ENCODE data around the gene TMEM187.
"Not testable (repeated sequence)": the region's sequence is repeated elsewhere in the genome, so short reads cannot be mapped to it uniquely, and the experiment has no call there.

TMEM187 gene

GRCh38 chrX:153974726-153975286 is 2.3 kb downstream of the TMEM187 start:
- H3K4me3 ChIP-seq (replicated peaks; ENCODE audit: low read depth, low read length): no peak overlapping the region
- TF ChIP-seq CTCF (IDR thresholded peaks at IDR 0.05; ENCODE audit: low read depth, low read length, missing control alignments): no peak
- DNase-seq (ENCODE audit: extremely low read depth, low read depth): no peak

DNA sequence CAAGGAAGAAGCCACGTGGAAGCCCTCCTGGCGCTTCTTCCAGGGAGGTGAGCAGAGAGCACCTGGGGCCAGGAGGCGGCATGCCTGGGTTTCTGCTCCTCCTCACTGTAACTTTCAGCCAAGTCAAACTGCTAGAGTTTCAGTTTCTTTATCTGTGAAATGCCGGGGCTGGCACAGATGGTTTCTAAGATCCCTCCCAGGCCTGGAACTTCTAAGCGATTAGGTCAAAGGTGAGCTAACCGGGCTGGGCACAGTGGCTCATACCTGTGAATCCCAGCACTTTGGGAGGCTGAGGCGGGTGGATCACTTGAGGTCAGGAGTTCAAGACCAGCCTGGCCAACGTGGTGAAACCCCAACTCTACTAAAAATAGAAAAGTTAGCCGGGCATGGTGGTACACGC is 7.8 kb downstream of the TMEM187 start:
- not testable (repeated sequence) for DNase-seq (ENCODE audit: extremely low read depth, low read depth); H3K4me3 ChIP-seq (replicated peaks; ENCODE audit: low read depth, low read length)

DNA sequence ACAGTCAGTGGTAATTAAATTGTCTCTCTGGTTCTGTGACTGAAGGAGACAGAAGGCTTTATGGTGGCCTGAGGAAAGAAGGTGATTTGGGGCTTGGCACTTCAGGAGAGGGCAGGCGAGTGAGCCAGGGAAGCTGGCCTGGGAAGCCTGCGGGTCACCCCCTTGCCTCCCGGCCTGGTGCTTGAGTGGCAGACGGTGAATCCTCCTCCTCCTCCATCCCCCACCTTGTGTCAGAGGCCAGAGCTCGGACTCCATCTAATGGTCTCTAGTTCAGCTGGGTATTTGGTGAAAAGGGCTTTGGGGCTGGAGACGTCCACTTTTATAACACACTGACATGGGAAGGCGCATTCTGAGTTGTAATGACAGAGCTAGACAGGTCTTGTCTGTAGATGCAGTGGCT is 8.7 kb downstream of the TMEM187 start:
- H3K4me3 ChIP-seq (replicated peaks; ENCODE audit: low read depth, low read length): no peak overlapping the region

DNA sequence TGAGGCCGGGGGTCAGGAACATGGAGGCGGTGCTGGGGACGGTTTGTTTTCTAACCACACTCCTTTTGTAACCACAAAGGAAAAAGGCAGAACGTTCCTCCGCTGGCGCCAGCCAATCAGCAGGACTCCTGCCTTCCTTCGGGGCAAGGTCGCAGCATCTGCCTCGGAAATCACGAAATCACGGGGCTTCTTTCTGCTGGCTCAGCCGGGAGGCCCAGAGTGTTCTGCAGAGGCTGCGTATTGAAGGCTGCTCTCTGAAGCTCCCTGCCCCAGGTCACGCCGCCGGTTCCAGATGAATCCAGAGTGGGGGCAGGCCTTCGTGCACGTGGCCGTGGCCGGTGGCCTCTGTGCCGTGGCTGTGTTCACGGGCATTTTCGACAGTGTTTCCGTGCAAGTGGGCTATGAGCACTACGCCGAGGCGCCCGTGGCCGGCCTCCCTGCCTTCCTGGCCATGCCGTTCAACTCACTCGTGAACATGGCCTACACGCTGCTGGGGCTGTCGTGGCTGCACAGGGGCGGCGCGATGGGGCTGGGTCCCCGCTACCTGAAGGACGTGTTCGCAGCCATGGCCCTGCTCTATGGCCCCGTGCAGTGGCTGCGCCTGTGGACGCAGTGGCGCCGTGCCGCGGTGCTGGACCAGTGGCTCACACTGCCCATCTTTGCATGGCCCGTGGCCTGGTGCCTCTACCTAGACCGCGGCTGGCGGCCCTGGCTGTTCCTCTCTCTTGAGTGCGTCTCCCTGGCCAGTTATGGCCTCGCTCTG is 9.4 kb downstream of the TMEM187 start:
- no peak for DNase-seq (ENCODE audit: extremely low read depth, low read depth)
- no peak for TF ChIP-seq CTCF (IDR thresholded peaks at IDR 0.05; ENCODE audit: low read depth, low read length, missing control alignments)

More for the DNA sequence above, 8.7 kb downstream of the TMEM187 start:
- no peak for TF ChIP-seq CTCF (IDR thresholded peaks at IDR 0.05; ENCODE audit: low read depth, low read length, missing control alignments)
- no peak for DNase-seq (ENCODE audit: extremely low read depth, low read depth)

GRCh38 chrX:153983321-153983801 is 10.8 kb downstream of the TMEM187 start:
- H3K4me3 ChIP-seq (replicated peaks; ENCODE audit: low read depth, low read length): no peak overlapping the region
- TF ChIP-seq CTCF (IDR thresholded peaks at IDR 0.05; ENCODE audit: low read depth, low read length, missing control alignments): no peak
- no peak for DNase-seq (ENCODE audit: extremely low read depth, low read depth)

More for the DNA sequence above, 9.4 kb downstream of the TMEM187 start:
- no peak overlapping the region for H3K4me3 ChIP-seq (replicated peaks; ENCODE audit: low read depth, low read length)

DNA sequence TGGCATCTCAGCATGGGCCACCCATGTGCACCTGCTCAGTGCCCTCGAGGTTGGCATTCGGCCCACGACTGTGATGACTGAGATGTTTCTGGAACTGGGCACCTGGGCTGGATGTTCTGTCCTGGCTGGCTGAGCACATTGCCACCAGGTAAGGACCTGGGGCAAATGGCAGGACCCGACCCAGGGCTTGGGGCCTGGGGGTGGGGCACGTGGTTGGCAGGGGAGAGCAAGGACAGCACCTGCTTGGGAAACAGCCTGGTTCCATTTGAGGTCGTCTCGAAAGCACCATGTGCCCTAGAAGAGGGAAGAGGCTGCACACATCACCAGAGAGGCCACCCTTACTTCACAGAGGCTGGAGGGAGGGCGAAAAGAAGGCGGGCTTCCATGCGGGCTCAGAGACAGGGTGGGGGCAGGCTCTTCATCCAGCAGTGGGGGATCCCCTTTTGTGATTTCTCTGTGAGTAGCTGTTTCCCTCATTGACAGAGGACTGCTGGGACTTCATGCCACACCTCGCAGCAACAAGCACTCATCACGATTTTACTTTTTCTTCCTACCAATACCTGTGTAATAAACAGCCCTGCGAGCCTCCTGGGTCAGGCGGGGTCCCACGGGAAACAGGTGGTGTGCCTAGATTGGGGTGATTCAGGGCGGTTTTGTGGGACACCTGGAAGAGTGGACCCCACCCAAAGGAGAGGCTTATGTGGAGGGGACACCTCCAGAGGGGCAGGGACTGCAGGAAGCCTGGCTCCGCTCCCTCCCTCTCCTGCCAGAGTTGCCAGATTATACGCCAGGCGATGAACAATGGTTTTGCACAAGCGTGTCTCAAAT is 12.0 kb downstream of the TMEM187 start:
- no peak for TF ChIP-seq CTCF (IDR thresholded peaks at IDR 0.05; ENCODE audit: low read depth, low read length, missing control alignments)
- no peak for DNase-seq (ENCODE audit: extremely low read depth, low read depth)
- no peak overlapping the region for H3K4me3 ChIP-seq (replicated peaks; ENCODE audit: low read depth, low read length)

GRCh38 chrX:153988493-153988892 is 15.9 kb downstream of the TMEM187 start:
- TF ChIP-seq CTCF (IDR thresholded peaks at IDR 0.05; ENCODE audit: low read depth, low read length, missing control alignments): no peak
- DNase-seq (ENCODE audit: extremely low read depth, low read depth): no peak
- H3K4me3 ChIP-seq (replicated peaks; ENCODE audit: low read depth, low read length): no peak overlapping the region

All from HFF-Myc (cell line).